Putamen (tissue), 1 donor: ENCODE data around the gene CBLN3.
"Not testable (repeated sequence)": the region's sequence is repeated elsewhere in the genome, so short reads cannot be mapped to it uniquely, and the experiment has no call there.

Experiments used
- DNase-seq: peaks from one replicate; pipeline ENCODE4 v3.0.0-alpha.2; 2016; ENCODE audit warnings: low spot score

Gene CBLN3

GRCh38 chr14:24403294-24403998 is 26.0 kb downstream of the CBLN3 start:
- DNase-seq = no peak

- no peak for DNase-seq
These were observed 27.4 kb downstream of the CBLN3 start for GRCh38 chr14:24401810-24402702.

- no peak for DNase-seq
These were observed 29.3 kb downstream of the CBLN3 start for GRCh38 chr14:24399999-24400718.

GRCh38 chr14:24399447-24399822 is 30.0 kb downstream of the CBLN3 start:
- no peak for DNase-seq

GRCh38 chr14:24398653-24399446 is 30.6 kb downstream of the CBLN3 start, which contains the start of gene NYNRIN:
Gene NYNRIN (plus strand): TSS chr14:24399003. CDS start chr14:24399247, 244 bp downstream.
- peak; percentile 11 for DNase-seq

- DNase-seq = no peak
These were observed 31.2 kb downstream of the CBLN3 start for GRCh38 chr14:24398293-24398652.

GRCh38 chr14:24397639-24398292 is 31.7 kb downstream of the CBLN3 start:
- DNase-seq = no peak

- DNase-seq = no peak
These were observed 33.6 kb downstream of the CBLN3 start for GRCh38 chr14:24395609-24396582.

GRCh38 chr14:24394275-24394674 is 35.2 kb downstream of the CBLN3 start:
- no peak for DNase-seq

- no peak for DNase-seq
These were observed 37.0 kb downstream of the CBLN3 start for GRCh38 chr14:24392325-24393091.

- DNase-seq = no peak
These were observed 38.6 kb downstream of the CBLN3 start for GRCh38 chr14:24390701-24391468.

- DNase-seq = no peak
These were observed 40.1 kb downstream of the CBLN3 start for GRCh38 chr14:24389226-24389848.

GRCh38 chr14:24388474-24389179 is 40.8 kb downstream of the CBLN3 start:
- no peak for DNase-seq

GRCh38 chr14:24387579-24387978 is 41.9 kb downstream of the CBLN3 start:
- not testable (repeated sequence) for DNase-seq

GRCh38 chr14:24387009-24387345 is 42.5 kb downstream of the CBLN3 start:
- no peak for DNase-seq

- no peak for DNase-seq
These were observed 43.9 kb downstream of the CBLN3 start for GRCh38 chr14:24385524-24385923.

GRCh38 chr14:24384169-24384568 is 45.3 kb downstream of the CBLN3 start:
- DNase-seq = no peak

GRCh38 chr14:24382064-24382371 is 47.5 kb downstream of the CBLN3 start:
- no peak for DNase-seq
